Stimulated activated memory B cell treated with anti-CD40 and anti-IgM and Interleukin-4, amounts not matched to agents 10 μg/mL and 1 μg/mL and 100 μg/mL, for 72 hours (primary cell): ENCODE measurements around the gene LAMA2.

Experiments used
- ATAC-seq: fragments of 150-1000 bp; cut with Tn5 transposase; 2 replicates; pipeline ENCODE4 v1.10.0; 2021
- H3K27ac Mint-ChIP-seq: one replicate; pipeline ENCODE4 v1.8.0; 2022; ENCODE audit warnings: mild to moderate bottlenecking, mixed read lengths
- H3K27me3 Mint-ChIP-seq: one replicate; pipeline ENCODE4 v1.8.0; 2022; ENCODE audit warnings: mixed read lengths
- H3K36me3 Mint-ChIP-seq: one replicate; pipeline ENCODE4 v1.8.0; 2022; ENCODE audit warnings: mixed read lengths
- H3K4me1 Mint-ChIP-seq: one replicate; pipeline ENCODE4 v1.8.0; 2022; ENCODE audit warnings: mixed read lengths
- H3K4me3 Mint-ChIP-seq: one replicate; pipeline ENCODE4 v1.8.0; 2022; ENCODE audit warnings: mild to moderate bottlenecking, moderate library complexity, mixed read lengths
- H3K9me3 Mint-ChIP-seq: one replicate; pipeline ENCODE4 v1.8.0; 2022; ENCODE audit warnings: mixed read lengths

The LAMA2 gene

DNA sequence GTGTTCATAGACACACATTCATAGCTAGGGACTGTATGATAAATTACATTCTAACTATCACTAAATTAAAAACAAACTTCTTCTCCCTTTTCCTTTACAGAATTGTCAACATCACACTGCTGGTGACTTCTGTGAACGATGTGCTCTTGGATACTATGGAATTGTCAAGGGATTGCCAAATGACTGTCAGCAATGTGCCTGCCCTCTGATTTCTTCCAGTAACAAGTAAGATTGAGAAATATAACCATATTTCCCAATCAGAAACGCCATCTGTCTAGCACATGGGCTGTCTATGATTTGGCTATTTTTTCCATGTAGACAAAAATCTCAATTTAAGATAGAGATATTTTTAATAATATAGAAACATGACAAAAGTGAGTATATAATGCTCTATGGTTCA is 459.3 kb downstream of the LAMA2 start:
- Mint-ChIP-seq H3K9me3 (peaks cover 3% of the 10 kb centered on the region), H3K36me3 (no peaks in the 10 kb centered on the region), H3K27me3 (peaks cover 17% of the 10 kb centered on the region), H3K4me1 (no peaks in the 10 kb centered on the region), H3K4me3 (no peak overlapping the region), H3K27ac (no peak overlapping the region)
- ATAC-seq = no peak

DNA sequence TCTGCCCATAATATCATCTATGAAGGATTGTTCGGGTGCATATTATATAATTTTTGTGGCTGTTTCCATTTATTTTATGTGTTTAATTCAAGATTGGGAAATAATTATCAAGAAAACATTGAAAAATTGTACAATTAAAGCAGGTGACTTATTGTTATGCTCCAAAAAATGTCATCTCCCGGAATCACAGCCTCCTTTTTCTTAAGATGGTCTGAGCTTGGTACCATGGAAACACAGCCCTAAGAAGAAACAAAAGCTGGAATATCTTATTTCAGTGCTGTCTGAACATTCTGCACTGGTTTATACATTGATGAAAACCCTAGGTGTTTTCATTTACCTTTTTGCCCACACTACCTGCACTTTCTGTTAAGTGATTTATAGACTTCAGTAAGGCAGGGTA is 459.9 kb downstream of the LAMA2 start:
- no peak overlapping the region for H3K27ac Mint-ChIP-seq
- ATAC-seq = no peak
- H3K9me3 Mint-ChIP-seq = peaks cover 3% of the 10 kb centered on the region
- H3K4me1 Mint-ChIP-seq = no peaks in the 10 kb centered on the region
- H3K27me3 Mint-ChIP-seq = peaks cover 17% of the 10 kb centered on the region
- H3K36me3 Mint-ChIP-seq = no peaks in the 10 kb centered on the region
- H3K4me3 Mint-ChIP-seq = no peak overlapping the region

DNA sequence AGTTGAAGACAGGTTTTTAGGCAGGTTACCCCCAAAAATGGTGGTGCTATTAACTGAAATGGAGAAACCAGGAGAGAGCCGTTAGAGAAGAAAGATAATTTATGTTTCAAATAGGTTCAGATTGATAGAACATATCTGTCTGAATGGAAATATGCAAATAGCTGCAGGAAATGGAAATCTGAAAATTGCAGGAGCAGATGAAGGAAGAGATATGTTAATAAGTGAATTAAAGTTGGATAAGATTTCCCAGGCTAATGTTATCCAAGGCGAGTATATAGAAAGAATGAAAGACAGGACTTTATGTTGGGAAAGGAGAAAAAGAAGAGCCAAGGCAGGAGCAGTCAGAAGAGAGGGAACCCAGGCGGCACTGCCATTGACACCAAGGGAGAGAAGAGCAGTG is 461.4 kb downstream of the LAMA2 start:
- H3K4me1 Mint-ChIP-seq = no peaks in the 10 kb centered on the region
- peaks cover 13% of the 10 kb centered on the region for H3K27me3 Mint-ChIP-seq
- no peak overlapping the region for H3K4me3 Mint-ChIP-seq
- no peak for ATAC-seq
- H3K36me3 Mint-ChIP-seq = no peaks in the 10 kb centered on the region
- H3K9me3 Mint-ChIP-seq = peaks cover 3% of the 10 kb centered on the region
- H3K27ac Mint-ChIP-seq = no peak overlapping the region

DNA sequence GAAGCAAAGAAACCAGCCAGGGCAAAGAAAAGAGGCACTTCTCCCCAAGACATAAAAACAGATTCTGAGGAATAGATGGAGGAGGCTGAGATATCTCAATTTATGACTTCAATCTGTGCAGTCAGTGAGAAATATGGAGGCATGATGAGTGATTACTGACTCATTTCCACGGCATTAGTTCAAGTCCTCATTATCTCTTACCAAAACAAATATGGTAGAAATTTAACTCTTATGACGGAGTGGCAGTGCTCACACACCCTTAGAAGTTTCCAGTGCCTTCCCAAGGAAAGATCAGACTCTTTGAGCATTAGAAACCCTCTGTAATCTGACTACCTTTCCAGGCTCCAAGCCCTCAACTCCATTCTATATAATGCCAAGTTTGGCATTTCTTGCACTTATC is 463.0 kb downstream of the LAMA2 start:
- H3K9me3 Mint-ChIP-seq = no peaks in the 10 kb centered on the region
- H3K27me3 Mint-ChIP-seq = no peaks in the 10 kb centered on the region
- no peaks in the 10 kb centered on the region for H3K36me3 Mint-ChIP-seq
- H3K27ac Mint-ChIP-seq = no peak overlapping the region
- ATAC-seq = no peak
- no peaks in the 10 kb centered on the region for H3K4me1 Mint-ChIP-seq
- no peak overlapping the region for H3K4me3 Mint-ChIP-seq

DNA sequence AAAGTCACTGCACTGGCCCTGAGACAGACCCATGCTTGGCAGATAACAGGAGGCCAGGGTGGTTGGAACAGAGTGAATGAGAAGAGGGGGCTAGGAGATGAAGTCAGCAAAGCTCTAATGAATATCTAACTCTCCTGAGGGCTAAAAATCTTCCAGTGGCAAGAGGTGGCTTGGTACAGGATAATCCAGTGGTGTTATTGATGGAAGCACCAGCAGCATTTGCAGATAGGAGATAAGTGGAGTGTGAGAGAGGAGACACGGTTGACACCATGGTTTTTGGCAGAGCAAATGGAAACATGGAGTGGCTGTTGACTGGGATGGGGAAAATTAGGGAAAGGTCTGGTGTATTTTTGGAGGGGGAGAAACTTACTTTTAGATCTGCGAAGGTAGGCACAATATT is 464.0 kb downstream of the LAMA2 start:
- Mint-ChIP-seq H3K36me3 (no peaks in the 10 kb centered on the region), H3K4me3 (no peak overlapping the region), H3K4me1 (no peaks in the 10 kb centered on the region), H3K9me3 (no peaks in the 10 kb centered on the region), H3K27me3 (no peaks in the 10 kb centered on the region), H3K27ac (no peak overlapping the region)
- peak; percentile 21 for ATAC-seq

DNA sequence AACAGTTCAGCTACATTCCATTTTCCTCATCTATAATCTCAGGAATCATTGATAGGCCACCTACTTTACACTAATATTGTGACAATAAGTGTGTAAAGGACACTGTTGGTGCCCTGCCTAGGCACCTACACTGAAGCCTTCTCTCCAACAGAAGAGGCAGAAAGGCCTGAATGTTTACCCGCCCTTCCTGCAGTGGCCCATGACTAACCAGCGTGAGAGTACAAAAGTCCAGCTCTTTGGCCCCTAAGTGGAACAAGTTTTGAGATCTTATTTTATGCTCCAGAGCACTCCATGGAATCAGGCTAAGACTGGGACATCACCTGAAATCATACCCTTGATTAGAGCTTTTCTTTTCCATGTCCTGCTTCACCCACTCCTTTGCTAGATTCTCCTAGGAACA is 467.3 kb downstream of the LAMA2 start:
- H3K4me3 Mint-ChIP-seq = no peak overlapping the region
- H3K36me3 Mint-ChIP-seq = no peaks in the 10 kb centered on the region
- ATAC-seq = no peak
- H3K4me1 Mint-ChIP-seq = no peaks in the 10 kb centered on the region
- no peaks in the 10 kb centered on the region for H3K27me3 Mint-ChIP-seq
- H3K9me3 Mint-ChIP-seq = no peaks in the 10 kb centered on the region
- H3K27ac Mint-ChIP-seq = no peak overlapping the region

DNA sequence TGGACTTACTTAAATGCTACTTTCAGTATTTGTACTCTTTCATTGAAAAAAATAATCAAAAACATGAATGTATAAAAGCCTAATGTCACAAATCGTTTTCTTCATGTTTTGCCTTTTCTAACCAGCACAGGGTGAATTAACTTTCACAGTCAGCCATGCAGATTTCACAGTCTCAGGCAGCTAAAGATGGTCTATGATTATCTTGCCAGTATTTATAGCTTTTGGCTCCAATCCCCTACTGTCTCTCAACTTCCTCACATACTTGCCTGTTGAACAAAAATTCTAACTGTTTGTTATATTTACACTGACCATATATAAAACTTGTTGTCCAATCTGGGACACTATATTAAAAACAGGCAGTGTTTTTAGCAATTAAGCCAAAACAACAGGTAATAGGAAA is 468.9 kb downstream of the LAMA2 start:
- no peaks in the 10 kb centered on the region for H3K36me3 Mint-ChIP-seq
- H3K9me3 Mint-ChIP-seq = no peaks in the 10 kb centered on the region
- no peak for ATAC-seq
- no peaks in the 10 kb centered on the region for H3K4me1 Mint-ChIP-seq
- no peaks in the 10 kb centered on the region for H3K27me3 Mint-ChIP-seq
- no peak overlapping the region for H3K4me3 Mint-ChIP-seq
- no peak overlapping the region for H3K27ac Mint-ChIP-seq

DNA sequence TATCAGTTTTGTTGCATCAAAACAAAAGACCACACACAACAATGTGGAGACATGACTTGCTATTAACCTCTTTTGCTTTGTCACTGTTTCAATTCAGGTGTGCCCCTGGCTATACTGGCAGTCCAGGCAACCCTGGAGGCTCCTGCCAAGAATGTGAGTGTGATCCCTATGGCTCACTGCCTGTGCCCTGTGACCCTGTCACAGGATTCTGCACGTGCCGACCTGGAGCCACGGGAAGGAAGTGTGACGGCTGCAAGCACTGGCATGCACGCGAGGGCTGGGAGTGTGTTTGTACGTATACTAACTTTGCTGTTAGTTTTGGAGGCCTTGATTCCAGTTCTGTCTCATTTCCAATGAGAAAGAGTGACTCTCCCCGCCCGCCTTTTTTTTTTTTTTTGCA is 470.1 kb downstream of the LAMA2 start:
- Mint-ChIP-seq H3K4me3 (no peak overlapping the region), H3K4me1 (no peaks in the 10 kb centered on the region), H3K27me3 (no peaks in the 10 kb centered on the region), H3K27ac (no peak overlapping the region), H3K9me3 (no peaks in the 10 kb centered on the region), H3K36me3 (no peaks in the 10 kb centered on the region)
- ATAC-seq = no peak

DNA sequence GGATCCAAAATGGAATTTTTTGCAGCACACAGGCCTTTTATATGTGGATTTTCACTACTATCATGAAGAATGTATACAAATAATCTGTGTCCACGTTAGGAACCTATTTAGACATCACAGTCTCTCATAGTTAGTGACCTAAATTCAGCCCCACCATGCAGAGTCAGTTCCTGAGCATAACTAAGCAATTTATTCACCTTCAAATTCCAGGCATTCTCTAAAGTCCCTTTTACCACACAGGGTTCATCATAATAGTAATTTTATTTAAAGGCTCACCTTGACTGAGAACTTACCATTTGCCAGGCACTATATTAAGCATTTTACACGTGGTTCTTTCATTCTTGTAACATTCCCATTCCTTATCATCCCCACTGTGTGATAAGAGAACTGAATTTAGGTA is 473.2 kb downstream of the LAMA2 start:
- H3K27ac Mint-ChIP-seq = no peak overlapping the region
- no peaks in the 10 kb centered on the region for H3K36me3 Mint-ChIP-seq
- ATAC-seq = no peak
- H3K27me3 Mint-ChIP-seq = no peaks in the 10 kb centered on the region
- no peaks in the 10 kb centered on the region for H3K4me1 Mint-ChIP-seq
- H3K9me3 Mint-ChIP-seq = no peaks in the 10 kb centered on the region
- H3K4me3 Mint-ChIP-seq = no peak overlapping the region

DNA sequence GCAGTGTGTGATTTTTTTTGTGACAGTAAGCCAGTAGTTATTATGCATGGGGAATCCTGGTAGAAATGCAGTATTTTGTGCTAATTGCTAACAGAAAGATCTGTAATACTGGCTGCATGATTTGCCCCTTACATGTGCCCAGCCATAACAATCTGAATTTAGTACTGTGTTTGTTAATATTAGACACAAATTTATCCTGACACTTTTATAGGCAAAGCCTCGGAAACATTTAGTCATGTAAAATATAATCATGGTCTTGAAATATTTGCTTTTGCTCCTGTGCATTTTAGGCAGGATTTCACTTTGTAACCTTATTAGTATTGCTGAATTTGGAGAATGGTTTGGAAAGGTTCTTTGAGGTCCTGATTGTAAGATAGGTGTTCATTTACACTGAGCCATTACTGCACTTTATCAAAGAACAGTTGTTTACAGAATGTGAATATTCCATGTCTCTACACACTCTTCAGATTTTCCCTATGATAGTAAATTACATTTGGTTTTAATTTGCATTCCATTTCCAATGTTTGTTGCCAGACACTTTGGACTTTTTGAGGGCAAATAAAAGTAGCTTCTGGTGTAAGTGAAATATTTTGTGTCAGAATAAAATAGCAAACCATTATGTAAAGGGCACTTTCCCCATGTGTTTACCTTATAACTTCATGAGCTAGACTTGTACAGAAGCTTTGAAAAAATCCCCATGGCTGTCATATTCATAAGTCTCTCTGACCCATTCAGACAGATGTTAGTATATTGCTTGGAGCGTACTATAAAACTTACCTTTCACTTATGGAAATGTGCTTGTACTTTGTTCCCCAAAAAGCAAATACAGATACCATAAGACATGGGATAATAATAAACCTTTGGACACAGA is 477.1 kb downstream of the LAMA2 start:
- H3K4me1 Mint-ChIP-seq = no peaks in the 10 kb centered on the region
- no peak for ATAC-seq
- no peak overlapping the region for H3K27ac Mint-ChIP-seq
- H3K27me3 Mint-ChIP-seq = peaks cover 9% of the 10 kb centered on the region
- no peak overlapping the region for H3K4me3 Mint-ChIP-seq
- no peaks in the 10 kb centered on the region for H3K9me3 Mint-ChIP-seq
- no peaks in the 10 kb centered on the region for H3K36me3 Mint-ChIP-seq

DNA sequence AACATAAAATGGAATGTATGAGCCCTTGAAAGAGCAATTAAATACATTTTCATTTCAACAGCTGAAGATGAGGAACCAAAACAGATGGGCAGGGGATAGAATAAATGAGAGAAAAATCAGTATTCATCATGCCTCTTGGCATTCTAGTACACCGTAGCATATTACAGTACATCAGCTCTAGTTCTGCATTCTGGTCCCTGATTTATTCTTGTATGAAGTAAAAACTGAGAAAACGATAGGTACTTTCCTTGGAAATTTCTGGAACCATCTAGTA is 477.7 kb downstream of the LAMA2 start:
- Mint-ChIP-seq H3K36me3 (no peaks in the 10 kb centered on the region), H3K27me3 (peaks cover 9% of the 10 kb centered on the region), H3K27ac (no peak overlapping the region), H3K4me3 (no peak overlapping the region), H3K9me3 (no peaks in the 10 kb centered on the region), H3K4me1 (no peaks in the 10 kb centered on the region)
- no peak for ATAC-seq

DNA sequence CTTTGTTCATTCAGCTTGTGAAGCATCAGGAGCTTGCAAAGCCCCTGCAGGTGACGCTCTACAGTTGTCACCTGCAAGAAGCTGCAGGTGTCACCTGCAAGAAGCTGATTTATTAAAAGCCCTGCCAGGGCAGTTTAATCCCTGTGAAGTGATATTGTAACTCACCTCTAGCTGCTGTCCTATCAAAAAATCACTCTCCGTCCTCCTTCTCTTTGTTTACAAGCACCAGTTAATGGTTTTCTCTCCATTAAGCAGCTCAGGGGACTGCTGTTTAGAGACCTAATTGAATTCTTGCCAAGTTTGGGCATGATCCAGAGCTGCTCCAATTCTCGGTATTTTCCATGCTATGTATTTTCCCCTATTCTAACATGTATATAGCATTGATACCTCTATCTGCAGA is 481.1 kb downstream of the LAMA2 start:
- no peak for ATAC-seq
- no peaks in the 10 kb centered on the region for H3K9me3 Mint-ChIP-seq
- H3K27ac Mint-ChIP-seq = no peak overlapping the region
- peaks cover 9% of the 10 kb centered on the region for H3K27me3 Mint-ChIP-seq
- no peak overlapping the region for H3K4me3 Mint-ChIP-seq
- H3K4me1 Mint-ChIP-seq = no peaks in the 10 kb centered on the region
- H3K36me3 Mint-ChIP-seq = no peaks in the 10 kb centered on the region

DNA sequence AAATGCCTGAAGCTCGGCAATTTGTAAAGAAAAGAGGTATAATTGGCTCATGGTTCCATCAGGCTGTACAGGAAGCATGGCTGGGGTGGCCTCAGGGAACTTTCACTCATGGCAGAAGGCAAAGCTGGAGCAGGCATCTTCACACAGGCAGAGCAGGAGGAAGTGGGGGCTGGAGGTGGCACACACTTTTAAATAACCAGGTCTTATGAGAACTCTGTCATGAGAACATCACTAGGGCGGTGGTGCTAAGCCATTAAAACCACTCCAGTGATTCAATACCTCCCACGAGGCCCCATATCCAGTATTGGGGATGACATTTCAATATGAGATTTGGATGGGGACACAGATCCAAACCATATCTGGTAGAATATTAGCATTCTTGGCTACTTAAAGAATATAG is 481.8 kb downstream of the LAMA2 start:
- no peaks in the 10 kb centered on the region for H3K4me1 Mint-ChIP-seq
- H3K27ac Mint-ChIP-seq = no peak overlapping the region
- H3K4me3 Mint-ChIP-seq = no peak overlapping the region
- no peaks in the 10 kb centered on the region for H3K9me3 Mint-ChIP-seq
- H3K27me3 Mint-ChIP-seq = peaks cover 9% of the 10 kb centered on the region
- no peaks in the 10 kb centered on the region for H3K36me3 Mint-ChIP-seq
- no peak for ATAC-seq

DNA sequence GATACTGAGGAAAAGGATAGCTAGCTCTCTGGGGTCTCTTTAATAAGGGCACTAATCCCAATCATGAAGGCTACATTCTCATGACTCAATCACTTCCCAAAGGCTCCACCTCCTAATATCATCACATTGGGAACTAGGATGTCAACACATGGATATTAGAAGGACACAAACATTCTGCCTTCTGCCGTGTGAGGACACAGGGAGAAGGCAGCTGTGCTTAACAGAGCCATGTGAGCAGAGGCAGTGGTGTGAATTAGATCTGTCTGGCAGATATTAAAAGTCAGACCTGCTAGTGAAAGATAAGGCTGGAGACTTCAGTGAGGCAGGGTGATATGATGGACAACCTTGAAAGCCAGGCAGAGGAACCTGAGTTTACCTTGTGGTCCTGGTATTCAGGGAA is 485.1 kb downstream of the LAMA2 start:
- peak; percentile 34 for ATAC-seq
- no peaks in the 10 kb centered on the region for H3K9me3 Mint-ChIP-seq
- no peak overlapping the region for H3K4me3 Mint-ChIP-seq
- H3K27ac Mint-ChIP-seq = no peak overlapping the region
- no peaks in the 10 kb centered on the region for H3K36me3 Mint-ChIP-seq
- H3K27me3 Mint-ChIP-seq = no peaks in the 10 kb centered on the region
- no peaks in the 10 kb centered on the region for H3K4me1 Mint-ChIP-seq

DNA sequence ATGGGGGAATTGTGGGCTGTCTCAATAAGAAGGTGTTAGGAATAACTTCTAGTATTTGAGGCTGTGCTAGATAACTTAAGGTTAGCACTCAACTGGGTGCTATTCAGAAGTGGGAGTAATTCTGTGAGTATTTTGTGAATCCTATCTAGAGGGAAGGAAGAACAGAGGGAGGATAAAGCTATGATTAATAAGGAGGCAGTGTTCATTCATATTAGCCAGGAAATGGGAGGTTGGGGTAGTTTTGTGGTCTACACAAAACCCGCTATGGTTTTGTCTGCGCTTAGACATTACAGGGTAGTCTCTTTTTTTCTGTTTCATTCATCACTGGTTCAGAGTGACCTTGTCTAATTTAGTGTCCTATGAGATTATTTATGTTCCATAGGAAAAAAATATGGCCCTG is 486.0 kb downstream of the LAMA2 start:
- H3K27me3 Mint-ChIP-seq = no peaks in the 10 kb centered on the region
- H3K36me3 Mint-ChIP-seq = no peaks in the 10 kb centered on the region
- no peaks in the 10 kb centered on the region for H3K4me1 Mint-ChIP-seq
- no peak for ATAC-seq
- no peaks in the 10 kb centered on the region for H3K9me3 Mint-ChIP-seq
- no peak overlapping the region for H3K4me3 Mint-ChIP-seq
- no peak overlapping the region for H3K27ac Mint-ChIP-seq

DNA sequence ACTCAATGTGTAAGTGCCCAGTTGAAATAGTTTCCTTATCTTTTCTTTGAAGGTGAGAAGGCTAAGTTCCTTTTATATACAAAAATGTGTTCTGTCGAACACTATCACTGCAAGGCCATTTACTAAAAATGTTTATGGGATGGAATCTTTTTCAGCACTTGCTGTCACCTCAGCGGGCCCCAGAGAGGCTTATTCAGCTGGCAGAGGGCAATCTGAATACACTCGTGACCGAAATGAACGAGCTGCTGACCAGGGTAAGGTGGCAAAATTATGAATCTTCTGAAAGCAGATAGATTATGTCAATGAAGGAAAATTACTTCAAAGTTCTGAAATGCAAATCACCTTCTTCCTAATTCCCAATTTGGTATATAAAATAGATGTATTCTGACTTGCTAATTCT is 486.8 kb downstream of the LAMA2 start:
- no peaks in the 10 kb centered on the region for H3K27me3 Mint-ChIP-seq
- H3K36me3 Mint-ChIP-seq = no peaks in the 10 kb centered on the region
- no peak for ATAC-seq
- H3K4me1 Mint-ChIP-seq = no peaks in the 10 kb centered on the region
- H3K4me3 Mint-ChIP-seq = no peak overlapping the region
- H3K27ac Mint-ChIP-seq = no peak overlapping the region
- H3K9me3 Mint-ChIP-seq = no peaks in the 10 kb centered on the region
